HG02840 (cell line): ENCODE data around the gene SLC35G6.
"Not testable (repeated sequence)": the region's sequence is repeated elsewhere in the genome, so short reads cannot be mapped to it uniquely, and the experiment has no call there.

ENCODE experiments used
- ATAC-seq: cut with Tn5 transposase; IDR thresholded peaks from one replicate; pipeline ENCODE4 v1.9.1; 2021; ENCODE audit warnings: mild to moderate bottlenecking, moderate library complexity, moderate number of reproducible peaks; ENCODE audit not compliant: unreplicated experiment, low FRiP score

SLC35G6 gene

DNA sequence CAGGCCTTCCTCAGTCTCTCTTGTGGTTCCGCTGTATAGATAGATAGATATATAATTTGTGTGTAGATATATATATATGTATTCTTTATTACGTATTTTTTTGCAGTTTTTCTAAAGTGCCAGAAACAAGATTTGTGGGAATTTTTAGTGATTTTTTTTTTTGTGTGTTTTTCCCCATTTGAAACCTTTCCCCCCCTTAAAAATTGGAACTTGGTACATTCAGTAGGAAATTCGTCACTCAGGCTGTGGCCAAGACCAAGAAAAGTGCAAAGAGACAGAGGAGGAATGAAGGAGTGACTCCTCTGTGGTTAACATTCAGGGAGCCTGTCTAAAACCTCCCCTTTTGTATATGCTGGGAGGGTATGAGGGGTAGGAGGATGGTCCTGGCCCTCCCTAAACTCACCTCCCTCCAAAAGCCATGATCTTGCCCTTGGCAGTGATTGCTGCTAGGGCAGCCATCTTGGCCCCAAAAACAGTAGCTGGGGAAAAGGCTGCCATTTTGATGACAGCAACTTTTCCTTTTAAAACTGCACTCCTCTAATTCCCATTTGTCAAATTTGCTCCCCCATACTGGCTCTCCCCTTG lies 21.2 kb upstream of the SLC35G6 start:
- ATAC-seq = no peak

DNA sequence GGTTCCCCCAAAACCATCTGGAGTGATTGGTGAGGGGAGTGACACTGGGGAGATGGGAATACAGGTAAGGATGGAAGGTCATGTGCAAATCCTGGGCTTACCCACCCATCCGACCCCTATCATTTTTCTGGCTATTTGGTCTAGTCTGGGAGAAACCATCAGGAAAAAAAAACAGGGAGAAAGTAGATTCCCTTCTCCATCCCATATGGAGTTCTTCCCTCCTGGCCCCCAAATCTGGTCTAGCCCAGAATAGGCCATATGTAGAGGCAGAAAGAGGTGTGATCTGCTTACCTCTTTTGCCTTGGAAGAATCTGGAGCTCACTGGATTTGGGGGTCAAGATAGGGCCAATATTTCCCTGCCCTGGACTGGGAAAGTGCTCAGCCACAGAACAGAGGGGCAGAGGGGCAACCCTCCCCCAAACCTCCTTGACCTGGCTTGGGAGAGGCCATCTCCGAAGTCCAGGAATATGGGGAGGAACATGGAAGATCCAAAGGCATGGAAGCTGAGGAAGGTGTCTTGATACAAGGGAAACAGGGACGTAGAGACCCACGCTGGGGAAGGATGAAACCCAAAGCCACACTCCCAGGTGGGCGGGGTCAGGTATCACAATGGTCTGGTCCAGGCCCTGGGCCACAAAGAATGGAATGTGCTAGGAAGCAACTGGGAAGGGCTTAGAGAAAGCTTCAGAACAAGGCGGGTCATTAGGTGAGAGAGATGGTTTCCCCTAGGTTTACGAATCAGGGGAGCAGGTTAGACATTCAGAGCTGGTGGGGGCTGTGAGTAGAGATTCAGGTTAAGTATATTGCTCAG lies 20.2 kb upstream of the SLC35G6 start:
- ATAC-seq = no peak

DNA sequence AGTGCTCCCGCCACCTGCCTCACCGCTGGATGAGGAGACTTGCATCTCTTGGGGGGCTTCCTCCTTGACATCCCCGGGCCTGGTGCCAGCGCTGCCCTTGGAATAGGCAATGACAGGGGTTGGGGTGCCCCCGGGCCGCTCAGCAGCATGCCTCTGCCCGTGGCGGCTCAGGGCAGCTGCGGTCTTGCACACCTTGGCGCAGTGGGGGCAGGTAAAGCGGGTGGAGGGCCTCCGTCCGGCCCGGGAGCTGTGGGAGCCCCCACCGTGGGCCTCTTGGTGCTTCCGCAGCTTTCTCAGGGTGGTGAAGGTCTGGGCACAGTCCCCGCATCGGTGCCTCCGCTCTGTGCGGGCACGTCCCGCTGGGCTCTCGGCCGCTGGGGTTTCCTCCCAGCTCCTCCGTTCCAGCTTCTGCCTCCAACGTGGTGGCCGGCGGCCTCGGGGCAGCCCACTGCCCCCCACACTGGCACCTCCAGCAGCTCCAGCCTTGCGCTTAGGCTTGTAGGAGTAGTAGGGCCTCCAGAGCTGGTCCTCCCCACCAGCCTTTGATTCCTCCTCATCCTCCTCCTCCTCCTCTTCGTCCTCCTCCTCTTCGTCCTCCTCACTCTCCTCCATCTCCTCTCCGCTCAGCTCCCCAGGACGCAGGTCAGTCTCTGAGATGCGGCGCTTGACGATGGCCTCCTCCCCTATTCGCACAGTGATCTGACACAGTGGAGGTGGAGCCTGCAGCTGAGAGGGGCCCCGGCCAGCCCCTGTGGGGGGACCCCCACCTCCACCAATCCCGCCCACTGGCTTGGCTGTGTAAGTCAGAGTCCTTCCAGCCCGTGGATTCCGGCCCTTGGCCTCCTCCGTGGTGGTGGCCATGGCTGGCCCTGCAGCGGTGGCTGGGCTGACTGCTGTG lies 18.5 kb upstream of the SLC35G6 start:
- ATAC-seq = no peak

DNA sequence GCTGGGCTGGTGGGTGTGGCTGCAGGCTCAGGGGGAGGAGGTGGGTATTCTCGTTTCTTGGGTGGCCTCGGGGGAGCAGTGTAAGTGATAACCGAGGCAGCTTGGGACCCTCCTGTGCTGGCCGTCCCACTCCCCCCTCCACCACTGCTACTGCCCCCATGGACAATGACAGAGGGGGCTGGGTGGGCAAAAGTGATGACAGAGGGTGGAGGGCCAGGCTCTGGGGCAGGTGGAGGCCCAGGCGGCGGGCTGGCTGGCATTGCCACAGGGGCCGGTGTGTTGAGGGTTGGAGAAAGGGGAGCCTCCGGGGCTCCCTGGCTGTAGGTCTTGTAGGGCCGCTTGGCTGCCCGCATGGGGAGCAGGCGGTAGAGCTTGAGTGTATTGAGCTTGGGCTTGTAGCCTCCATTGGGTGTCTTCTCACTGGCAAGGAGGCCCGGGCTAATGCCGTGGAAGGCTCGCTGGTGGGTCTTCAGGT lies 17.8 kb upstream of the SLC35G6 start:
- no peak for ATAC-seq

DNA sequence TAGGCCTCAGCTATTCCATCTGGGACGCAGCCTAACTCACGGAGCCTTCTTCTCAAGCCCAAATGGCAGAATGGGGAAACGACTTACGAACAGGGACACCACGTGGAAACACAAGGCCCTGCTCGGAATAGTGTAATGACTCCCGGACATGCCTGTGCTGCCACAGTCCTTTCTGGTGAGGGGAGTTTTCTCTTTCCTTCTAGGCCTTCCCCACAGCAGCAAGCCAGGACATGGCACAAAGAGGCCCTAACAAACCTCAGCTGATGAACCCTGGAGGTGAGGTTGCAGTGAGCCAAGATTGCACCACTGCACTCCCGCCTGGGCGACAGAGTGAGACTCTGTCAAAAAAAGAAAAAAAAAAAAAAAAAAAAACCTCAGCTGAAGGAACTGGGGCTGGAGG lies 17.2 kb upstream of the SLC35G6 start:
- no peak for ATAC-seq

DNA sequence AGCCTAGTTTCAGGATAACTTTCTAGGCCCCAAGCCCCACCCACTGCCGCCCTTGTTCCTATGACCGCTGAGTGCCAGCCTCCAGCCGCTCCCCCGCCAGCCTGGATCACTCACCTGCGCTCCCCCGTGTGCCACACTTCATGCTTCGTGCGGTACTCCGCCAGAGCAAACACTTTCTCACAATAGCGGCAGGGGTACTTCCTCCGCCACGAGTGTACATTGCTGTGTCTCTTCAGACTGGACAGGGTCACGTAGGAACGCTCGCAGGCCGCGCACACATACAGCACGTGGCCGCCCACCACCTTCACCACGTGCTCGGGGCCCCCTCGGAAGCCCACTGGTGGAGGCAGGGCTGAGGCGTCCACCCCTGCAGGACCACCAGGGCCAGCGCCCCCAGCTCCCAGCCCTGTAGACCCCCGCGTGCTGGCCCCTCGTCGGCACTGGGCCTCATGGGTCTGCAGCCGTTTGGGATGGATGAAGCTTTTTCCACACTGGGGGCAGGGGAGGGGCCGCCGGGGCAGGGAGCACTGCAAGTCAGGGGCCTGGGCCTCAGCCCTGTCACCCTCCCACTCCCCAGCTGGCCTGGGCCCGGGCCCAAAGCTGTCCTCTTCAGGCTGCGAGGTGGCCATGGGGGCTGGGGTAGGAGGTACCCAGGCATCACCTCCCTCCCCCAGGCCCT lies 15.5 kb upstream of the SLC35G6 start:
- ATAC-seq = no peak

DNA sequence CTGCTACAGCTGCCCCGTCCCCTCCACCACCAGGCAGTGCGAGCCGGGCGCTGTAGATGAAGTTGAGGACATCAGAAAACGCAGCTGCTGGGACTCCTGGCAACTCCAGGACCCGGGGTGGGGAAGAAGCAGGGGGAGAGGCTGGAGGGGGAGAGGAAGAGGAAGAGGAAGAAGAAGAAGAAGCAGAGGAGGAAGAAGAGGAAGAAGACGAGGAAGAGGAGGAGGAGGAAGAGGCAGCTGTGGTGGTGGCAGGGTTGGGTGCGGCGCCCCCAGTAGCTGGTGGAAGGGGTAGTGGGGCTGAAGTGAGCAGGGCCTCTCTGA lies 15.0 kb upstream of the SLC35G6 start:
- no peak for ATAC-seq

DNA sequence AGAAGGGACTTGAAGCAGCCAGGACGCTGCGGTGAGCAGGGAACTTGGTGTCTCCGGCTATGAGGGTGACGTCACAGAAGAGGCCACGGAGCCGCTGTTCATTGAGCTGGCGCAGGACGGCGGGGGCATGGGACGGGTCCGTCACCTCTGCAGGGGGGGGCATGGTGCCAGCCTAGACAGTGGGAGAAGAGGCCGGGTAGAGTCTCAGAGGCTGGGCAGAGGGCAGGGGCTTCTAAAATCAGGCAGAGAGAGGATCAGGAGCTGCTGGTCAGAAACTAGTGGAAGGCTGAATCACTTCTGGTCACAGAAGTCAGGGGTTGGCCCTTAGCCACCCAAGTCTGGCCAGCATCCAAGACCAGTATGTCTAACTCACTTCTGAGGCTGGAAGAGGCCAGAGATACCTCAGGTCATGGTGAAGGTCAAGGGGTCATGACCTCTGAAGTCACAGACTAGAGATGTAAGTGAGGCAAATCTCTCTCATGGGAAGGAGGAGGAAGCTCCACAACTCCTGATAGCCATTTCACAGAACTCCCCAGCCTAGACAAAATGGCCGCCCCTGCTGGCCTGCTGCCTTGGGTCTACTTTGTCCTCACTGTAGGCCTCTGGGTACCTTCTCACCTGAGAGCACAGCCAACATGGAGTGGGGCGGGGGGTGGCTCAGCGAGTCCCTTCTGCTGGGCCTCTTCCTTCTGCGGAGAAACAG lies 14.5 kb upstream of the SLC35G6 start:
- no peak for ATAC-seq

DNA sequence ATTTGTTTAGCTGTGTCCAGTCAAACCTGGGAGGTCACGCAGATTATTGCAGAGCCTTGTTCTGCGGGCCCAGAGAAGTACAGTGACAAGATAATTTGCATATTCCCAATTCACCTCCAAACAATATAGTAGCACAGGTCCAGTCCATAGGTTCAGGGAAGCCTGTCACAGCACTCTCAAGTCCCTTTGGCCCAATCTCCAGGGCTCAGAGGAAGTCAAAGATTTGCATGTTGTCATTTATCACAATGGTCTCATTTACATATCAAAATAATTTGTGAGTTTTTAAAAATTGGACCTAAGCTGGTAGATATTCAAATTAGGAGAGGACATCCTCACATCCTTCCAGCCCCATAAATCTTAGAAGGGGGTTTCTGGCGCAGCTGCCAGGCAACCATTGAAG lies 13.7 kb upstream of the SLC35G6 start:
- no peak for ATAC-seq

DNA sequence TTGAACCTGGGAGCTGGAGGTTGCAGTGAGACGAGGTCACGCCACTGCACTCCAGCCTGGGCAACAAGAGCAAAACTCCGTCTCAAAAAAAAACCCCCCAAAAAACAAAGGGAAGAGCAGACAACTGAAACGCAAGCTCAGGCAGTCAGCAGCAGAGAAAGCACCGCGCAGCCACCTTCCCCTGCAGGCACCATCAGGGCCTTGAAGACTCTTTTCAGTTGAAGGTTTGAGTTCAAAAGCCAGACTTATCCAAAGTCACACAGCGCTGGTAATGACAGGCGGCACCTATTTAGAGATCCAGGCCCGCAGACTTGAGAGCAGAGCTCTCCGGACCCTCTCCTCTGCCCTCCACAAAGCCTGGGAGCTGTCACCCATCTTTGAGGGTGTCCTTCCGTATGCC lies 13.0 kb upstream of the SLC35G6 start:
- ATAC-seq = no peak

DNA sequence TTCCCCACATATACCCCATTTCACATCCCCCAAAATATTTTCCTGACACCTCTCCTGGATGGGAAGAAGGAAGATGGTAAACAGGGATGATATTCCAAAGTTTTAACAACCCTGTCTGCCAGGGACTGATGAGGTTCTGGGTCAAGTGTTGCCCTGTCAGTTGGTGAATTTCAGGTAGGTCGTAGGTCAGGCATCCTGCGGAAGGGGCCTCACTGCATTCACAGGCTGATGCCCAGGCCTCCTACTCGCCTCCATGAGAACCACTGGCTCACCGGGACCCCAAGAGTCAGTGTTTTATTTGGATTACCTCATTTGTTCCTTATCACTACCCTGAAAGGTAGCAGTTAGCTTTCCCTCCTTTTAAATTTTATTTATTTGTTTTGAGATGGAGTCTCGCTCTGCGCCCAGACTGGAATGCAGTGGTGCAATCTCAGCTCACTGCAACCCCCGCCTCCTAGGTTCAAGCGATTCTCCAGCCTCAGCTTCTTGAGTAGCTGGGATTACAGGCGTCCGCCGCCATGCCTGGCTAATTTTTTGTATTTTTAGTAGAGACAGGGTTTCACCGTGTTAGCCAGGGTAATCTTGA lies 12.3 kb upstream of the SLC35G6 start:
- ATAC-seq = no peak

DNA sequence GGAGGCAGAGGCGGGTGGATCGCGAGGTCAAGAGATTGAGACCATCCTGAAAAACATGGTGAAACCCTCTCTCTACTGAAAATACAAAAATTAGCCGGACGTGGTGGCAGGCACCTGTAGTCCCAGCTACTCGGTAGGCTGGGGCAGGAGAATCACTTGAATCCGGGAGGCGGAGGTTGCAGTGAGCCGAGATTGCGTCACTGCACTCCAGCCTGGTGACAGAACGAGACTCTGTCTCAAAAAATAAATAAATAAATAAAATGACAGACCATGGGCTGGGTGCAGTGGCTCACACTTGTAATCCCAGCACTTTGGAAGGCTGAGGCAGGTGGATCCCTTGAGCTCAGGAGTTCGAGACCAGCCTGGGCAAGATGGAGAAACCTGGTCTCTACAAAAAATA lies 11.4 kb upstream of the SLC35G6 start:
- ATAC-seq = not testable (repeated sequence)

DNA sequence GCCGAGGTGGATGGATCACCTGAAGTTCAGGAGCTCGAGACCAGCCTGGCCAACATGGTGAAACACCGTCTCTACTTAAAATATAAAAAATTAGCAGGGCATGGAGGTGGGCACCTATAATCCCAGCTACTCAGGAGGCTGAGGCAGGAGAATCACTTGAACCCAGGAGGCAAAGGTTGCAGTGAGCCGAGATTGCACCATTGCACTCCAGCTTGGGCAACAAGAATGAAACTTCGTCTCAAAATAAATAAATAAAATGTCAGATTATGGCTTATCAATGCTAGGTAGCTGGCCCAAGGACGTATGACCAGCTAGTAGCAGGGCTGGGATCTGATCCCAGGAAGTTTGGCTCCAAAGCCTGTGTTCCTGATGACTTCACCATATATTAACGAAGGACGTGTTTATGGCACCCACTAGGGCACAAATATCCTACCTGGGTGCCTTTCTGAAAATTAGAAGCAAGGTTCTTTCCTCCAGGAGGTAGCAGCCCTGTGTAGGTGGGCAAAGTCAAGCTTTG lies 10.7 kb upstream of the SLC35G6 start:
- not testable (repeated sequence) for ATAC-seq

DNA sequence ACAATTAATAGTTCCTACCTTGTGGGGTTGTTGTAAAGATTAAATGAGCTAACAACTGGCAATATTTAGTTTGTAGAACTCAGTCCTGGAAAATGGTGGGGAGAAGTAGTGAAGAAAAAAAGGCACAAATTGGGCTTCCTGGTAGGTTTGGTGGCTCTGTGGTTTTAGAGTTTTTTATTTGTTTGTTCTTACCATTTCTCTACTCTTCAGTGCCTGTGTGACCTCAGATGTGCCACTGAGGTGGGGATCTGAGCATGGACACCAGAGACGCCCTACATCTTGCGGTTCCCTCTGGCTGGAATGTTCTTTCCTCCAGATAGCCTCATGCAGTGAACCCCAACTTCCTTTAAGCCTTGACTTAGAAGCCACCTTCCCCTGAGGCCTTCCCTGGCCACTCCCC lies 9.5 kb upstream of the SLC35G6 start:
- ATAC-seq = no peak

DNA sequence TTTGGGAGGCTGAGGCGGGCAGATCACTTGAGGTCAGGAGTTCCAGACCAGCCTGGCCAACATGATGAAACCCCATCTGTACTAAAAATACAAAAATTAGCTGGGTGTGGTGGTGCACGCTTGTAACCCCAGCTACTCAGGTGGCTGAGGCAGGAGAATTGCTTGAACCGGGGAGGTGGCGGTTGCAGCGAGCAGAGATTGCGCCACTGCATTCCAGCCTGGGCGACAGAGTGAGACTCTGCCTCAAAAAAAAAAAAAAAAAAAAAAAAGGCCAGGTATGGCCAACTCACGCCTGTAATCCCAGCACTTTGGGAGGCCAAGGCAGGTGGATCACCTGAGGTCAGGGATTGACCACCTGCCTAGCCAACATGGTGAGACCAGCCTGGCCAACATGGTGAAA lies 6.5 kb upstream of the SLC35G6 start:
- not testable (repeated sequence) for ATAC-seq

DNA sequence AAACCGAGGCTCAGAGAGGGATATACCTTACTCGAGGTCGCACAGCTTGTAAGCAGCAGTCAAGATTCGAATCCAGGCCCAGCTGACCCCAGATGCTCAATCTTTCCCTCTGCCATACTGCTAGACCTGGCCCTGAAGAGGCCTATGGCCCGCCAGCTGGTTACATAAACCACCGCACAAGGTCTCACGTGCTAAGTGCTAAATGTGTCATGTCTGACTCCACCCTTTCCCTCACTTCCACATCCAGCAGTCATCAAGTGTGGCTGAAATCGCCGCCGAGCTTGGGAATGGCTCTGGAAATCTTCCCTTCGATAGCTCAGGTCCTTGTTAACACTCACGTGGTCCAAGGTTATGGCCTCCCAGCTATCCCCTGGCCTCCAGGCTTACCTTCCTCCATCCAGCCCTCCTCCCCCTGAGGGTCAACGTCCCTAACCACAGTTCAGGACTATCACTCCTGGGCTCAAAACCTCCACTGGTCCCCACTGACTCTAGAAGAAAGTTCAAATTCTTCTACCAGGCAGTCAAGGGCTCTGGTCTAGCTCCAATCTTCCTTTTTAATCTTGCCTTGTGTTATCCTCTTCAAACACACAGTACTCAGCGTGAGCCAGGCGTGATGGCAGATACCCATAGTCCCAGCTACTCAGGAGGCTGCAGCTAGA lies 5.4 kb upstream of the SLC35G6 start:
- ATAC-seq = no peak

DNA sequence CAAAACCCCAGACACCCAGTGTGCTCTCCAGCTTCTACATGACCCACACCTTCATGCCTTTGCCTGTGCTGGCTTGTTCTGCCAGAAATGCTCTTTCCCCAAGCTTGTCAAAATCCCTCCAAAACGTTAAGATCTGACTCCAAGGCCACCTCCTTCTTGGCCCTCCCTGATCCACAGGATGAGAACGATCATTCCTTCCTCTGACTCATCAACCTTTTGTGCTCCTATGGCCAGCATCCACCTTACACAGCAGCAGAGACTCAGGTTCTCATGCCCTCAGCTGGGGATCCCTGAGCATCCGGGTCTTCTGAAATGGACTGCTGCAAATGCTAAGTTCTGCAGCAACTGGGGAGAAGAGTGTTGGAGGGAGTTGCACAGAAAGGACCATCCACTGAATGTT lies 4.8 kb upstream of the SLC35G6 start:
- ATAC-seq = no peak

DNA sequence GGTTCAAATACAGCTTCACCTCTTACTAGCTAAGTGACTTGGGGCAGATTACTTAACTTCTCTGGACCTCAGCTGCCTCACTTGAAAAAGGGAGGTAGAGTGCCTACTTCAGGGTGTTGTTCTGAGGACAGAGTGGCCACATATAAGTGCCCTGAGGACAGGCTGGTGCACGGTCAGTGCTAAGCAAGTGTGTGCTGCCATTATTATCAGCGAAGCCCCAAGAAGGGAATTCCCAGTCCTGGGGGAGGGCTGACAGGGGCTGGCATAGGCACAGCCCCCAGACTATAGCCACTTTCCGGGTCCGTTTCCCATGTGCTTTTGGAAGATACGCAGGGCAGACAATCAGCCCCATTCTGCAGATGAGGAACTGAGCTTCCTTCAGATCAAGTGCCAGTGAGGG lies 4.3 kb upstream of the SLC35G6 start:
- no peak for ATAC-seq
